Spinal cord (tissue), 10 donors: Measurements from ENCODE around the gene ATG16L1. TPM values are rescaled to one million over a fixed set of nuclear protein-coding genes. Genes with fewer than 3 reads are reported as not detected.

ENCODE experiments used
- DNase-seq, 6 donors: peaks; one replicate each; pipeline versions ENCODE4 v3.0.0 to v3.0.0-alpha.2; 2013 to 2015; ENCODE audit warnings: low spot score in 6 of 6, low read depth in 4 of 6
- H3K27ac ChIP-seq: one replicate; pipeline ENCODE4 v1.5.1; 2013; ENCODE audit warnings: low read depth, low read length, control low read depth
- H3K27me3 ChIP-seq: one replicate; pipeline ENCODE4 v1.6.1; 2013; ENCODE audit warnings: low read length; ENCODE audit not compliant: control insufficient read depth, insufficient read depth
- H3K36me3 ChIP-seq: one replicate; pipeline ENCODE4 v1.6.1; 2013; ENCODE audit warnings: low read length; ENCODE audit not compliant: control insufficient read depth, insufficient read depth
- H3K4me1 ChIP-seq: one replicate; pipeline ENCODE4 v1.6.1; 2013; ENCODE audit warnings: low read length; ENCODE audit not compliant: control insufficient read depth, insufficient read depth
- H3K4me3 ChIP-seq: one replicate; pipeline ENCODE4 v1.5.1; 2013; ENCODE audit warnings: low read depth, low read length, control low read depth
- H3K9me3 ChIP-seq: one replicate; pipeline ENCODE4 v1.6.1; 2013; ENCODE audit warnings: low read length; ENCODE audit not compliant: control insufficient read depth, insufficient read depth
- WGBS: methylation state at CpG from one replicate; pipeline ENCODE4 v1.1.5; 2013; ENCODE audit warnings: missing lambda C conversion rate; ENCODE audit not compliant: insufficient coverage; 5-methylcytosine and 5-hydroxymethylcytosine counted together
- polyA plus RNA-seq, 2 donors: library from polyadenylated mRNA; unstranded; fragments of 120-200 nt; gene quantifications; one replicate each; pipeline ENCODE4 v1.2.1, GENCODE V29; 2013; ENCODE audit not compliant: insufficient read length in 2 of 2
- total RNA-seq, 2 donors: library from RNA; depleted of rRNA in 1 of 2; stranded (reverse); fragments of 120-200 nt in 1 of 2; fragments of >200 nt in 1 of 2; gene quantifications; one replicate each; pipeline versions ENCODE4 v1.2.3 to v1.2.4, GENCODE V29; 2013 to 2014
- donor health status: healthy.

The ATG16L1 gene
- total and polyA plus RNA-seq, 4 donors: 25.8 to 39.5 (median 30.9) TPM

DNA sequence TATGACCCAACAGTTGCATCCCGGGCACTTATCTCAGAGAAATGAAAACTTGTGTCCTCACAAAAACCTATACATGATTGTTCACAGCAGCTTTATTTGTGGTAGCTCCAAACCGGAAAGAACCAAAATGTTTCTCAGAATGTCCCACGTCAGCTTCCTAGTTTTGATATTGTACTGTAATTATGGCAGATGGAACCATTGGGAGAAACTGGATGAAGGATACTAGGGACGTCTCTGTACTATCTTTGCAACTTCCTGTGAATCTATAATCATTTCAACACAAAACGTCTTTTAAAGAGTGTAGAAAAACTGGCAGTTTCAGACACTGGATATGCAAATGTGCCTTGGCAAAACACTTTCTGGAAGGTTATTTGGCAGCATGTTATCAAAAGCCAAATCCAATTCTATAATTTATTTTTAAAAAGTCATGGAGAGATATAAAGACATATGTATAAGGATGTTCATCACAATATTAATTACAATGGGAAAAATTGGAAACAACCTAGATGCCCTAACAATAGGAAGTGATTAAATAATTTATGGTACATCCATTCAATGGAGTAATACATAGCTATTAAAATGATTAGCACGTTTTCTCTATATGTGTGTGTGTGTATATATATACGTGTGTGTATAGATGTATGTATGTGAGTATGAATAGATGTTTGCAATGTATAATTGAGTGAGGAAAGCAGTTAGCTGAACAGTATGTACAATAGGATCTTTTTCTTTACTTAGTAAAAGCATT, 65.9 kb downstream of the ATG16L1 start:
- Histone ChIP-seq H3K4me1 (no peaks in the 10 kb centered on the region), H3K4me3 (no peak overlapping the region), H3K27ac (no peak overlapping the region), H3K27me3 (no peaks in the 10 kb centered on the region), H3K36me3 (no peaks in the 10 kb centered on the region), H3K9me3 (no peaks in the 10 kb centered on the region)
- WGBS: 70% methylated on average over 2 of the region's 7 CpGs
- DNase-seq: peak in 1 of 6 donors; percentile 79

DNA sequence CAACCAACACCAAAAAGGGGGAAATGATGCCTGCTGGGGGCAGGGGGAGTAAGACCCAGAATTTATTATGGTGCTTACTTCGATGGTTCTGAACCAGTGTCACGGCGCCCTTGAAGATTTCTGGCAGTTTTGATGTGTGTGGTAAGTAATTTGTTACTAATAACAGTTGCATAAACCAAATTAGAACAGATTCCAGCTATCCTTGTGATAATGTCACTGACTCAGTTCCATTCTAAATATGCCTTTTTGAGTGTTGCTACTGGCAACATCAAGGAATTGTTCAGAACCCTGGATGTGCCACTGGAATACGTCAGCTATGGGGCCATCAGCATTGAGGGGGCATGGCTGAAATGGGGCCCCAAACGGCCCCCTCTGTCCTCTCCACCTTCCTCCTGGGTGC, 67.8 kb downstream of the ATG16L1 start:
- 62% methylated on average over 2 of the region's 5 CpGs for WGBS
- H3K36me3 ChIP-seq: no peaks in the 10 kb centered on the region
- no peaks in the 10 kb centered on the region for H3K9me3 ChIP-seq
- no peak for DNase-seq
- H3K4me1 ChIP-seq: no peaks in the 10 kb centered on the region
- H3K27ac ChIP-seq: no peak overlapping the region
- H3K27me3 ChIP-seq: no peaks in the 10 kb centered on the region
- H3K4me3 ChIP-seq: no peak overlapping the region

DNA sequence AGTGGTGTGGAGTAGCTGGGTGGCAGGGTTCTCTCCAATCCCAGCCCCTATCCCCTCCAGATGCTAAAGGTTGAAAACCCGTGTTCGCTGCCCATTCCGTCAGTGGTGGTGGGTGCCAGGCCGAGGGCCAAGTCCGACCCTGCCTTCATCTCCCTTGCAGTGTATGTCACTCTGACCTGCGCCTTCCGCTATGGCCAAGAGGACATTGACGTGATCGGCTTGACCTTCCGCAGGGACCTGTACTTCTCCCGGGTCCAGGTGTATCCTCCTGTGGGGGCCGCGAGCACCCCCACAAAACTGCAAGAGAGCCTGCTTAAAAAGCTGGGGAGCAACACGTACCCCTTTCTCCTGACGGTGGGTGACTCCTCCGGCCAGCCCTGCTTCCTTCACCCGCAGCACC, 69.0 kb downstream of the ATG16L1 start:
- 97% methylated on average over 15 of the region's 17 CpGs for WGBS
- DNase-seq: no peak
- no peaks in the 10 kb centered on the region for H3K27me3 ChIP-seq
- H3K9me3 ChIP-seq: no peaks in the 10 kb centered on the region
- H3K4me1 ChIP-seq: no peaks in the 10 kb centered on the region
- H3K27ac ChIP-seq: no peak overlapping the region
- H3K36me3 ChIP-seq: no peaks in the 10 kb centered on the region
- no peak overlapping the region for H3K4me3 ChIP-seq

DNA sequence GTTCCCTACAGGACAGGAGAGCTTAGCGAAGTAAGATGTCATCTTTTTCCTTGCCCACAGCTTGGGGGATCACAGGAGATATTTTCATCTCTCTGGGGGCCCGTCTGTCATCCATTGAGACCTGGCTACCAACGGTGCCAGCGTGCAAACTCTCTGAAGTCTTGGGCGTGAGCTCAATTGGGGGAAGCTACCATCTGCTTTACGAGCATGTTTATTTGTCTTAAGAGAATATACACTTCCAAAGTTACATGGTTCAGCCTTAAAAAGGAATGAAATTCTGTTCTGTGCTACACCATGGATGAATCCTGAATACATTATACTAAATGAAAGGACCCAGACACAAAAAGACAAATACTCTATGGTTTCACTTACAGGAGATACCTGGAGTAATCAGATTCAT, 69.7 kb downstream of the ATG16L1 start:
- no peaks in the 10 kb centered on the region for H3K9me3 ChIP-seq
- 67% methylated on average over 1 of the region's 6 CpGs for WGBS
- no peak overlapping the region for H3K4me3 ChIP-seq
- DNase-seq: peak in 2 of 6 donors; percentile 76 to 88
- no peaks in the 10 kb centered on the region for H3K36me3 ChIP-seq
- H3K4me1 ChIP-seq: peaks cover 5% of the 10 kb centered on the region
- no peak overlapping the region for H3K27ac ChIP-seq
- no peaks in the 10 kb centered on the region for H3K27me3 ChIP-seq

DNA sequence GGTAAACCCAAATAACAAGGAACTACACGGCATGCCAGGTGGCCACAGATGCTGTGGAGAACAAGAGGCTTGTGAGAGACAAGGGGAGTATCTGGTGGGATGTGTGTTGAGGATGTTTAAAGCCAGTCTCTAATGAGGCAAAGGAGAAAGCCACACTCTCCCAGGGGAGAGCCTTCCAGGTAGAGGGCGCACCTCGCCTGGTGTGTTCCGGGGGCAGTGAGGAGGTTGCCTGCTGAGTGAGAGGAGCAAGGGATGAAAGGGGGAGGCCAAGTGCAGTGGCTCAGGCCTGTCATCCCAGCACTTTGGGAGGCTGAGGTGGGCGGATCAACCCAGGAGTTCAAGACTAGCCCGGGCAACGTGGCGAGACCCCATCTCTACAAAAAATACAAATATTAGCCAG, 72.4 kb downstream of the ATG16L1 start:
- H3K27ac ChIP-seq: no peak overlapping the region
- no peaks in the 10 kb centered on the region for H3K9me3 ChIP-seq
- 89% methylated on average over 3 of the region's 8 CpGs for WGBS
- DNase-seq: no peak
- no peaks in the 10 kb centered on the region for H3K36me3 ChIP-seq
- peaks cover 5% of the 10 kb centered on the region for H3K4me1 ChIP-seq
- no peaks in the 10 kb centered on the region for H3K27me3 ChIP-seq
- H3K4me3 ChIP-seq: no peak overlapping the region

DNA sequence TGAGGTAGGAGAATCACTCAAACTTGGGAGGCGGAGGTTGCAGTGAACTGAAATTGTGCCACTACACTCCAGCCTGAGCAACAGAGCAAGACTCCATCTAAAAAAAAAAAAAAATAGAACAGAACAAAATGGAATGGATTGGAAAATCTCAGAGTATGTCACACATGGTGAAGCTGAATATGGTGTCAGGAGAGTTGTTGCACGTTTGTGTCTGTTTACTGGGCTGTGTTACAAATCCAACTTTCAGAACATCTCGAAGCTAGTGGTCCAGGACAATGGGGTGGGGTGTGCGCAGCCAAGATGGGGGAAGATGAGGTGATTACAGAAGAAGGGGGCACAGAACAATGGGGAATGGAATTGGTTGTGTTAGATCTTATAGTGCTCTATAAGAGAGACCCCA, 73.8 kb downstream of the ATG16L1 start:
- Histone ChIP-seq H3K36me3 (no peaks in the 10 kb centered on the region), H3K27ac (no peak overlapping the region), H3K9me3 (no peaks in the 10 kb centered on the region), H3K4me1 (peaks cover 5% of the 10 kb centered on the region), H3K4me3 (no peak overlapping the region), H3K27me3 (no peaks in the 10 kb centered on the region)
- WGBS: 62% methylated on average over 3 of the region's 4 CpGs
- DNase-seq: no peak

DNA sequence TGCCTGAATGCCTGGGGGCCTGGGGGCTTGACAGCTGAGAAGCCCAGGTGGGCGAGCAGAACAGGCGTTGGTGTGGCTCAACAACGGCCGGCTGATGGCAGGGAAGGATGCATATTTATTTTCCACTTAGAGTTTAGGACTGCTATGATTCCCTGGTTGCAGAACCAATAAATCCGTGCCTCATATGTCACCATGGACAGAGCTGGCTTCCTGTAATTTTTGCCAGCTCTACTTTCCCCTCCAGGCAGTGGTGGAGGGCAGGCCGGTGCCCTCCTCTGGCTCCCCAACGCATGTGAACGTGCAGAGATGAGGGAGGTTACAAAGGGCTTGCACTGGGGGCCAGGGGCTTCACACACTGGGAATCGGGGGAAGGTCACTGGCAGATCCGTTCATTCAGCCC, 74.3 kb downstream of the ATG16L1 start:
- WGBS: 79% methylated on average over 3 of the region's 10 CpGs
- Histone ChIP-seq H3K4me3 (no peak overlapping the region), H3K36me3 (no peaks in the 10 kb centered on the region), H3K27ac (no peak overlapping the region), H3K4me1 (peaks cover 5% of the 10 kb centered on the region), H3K9me3 (no peaks in the 10 kb centered on the region), H3K27me3 (no peaks in the 10 kb centered on the region)
- no peak for DNase-seq

DNA sequence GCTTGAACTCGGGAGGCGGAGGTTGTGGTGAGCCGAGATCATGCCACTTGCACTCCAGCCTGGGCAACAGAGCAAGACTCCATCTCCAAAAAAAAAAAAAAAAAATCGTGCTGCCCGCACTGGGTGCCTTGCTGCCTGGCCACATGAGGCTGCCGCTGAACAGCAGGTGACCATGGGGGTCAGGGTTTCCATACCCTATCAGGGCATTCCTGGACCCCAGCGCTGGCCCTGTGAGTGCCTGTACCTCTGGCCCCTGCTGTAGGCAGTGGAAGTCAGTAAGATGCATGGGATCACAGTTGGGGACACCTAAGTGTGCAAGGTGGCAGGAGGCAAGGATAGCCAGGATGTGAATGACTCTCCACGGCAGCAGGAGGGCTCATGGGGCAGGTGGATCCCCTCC, 75.0 kb downstream of the ATG16L1 start:
- DNase-seq: no peak
- H3K36me3 ChIP-seq: no peaks in the 10 kb centered on the region
- peaks cover 5% of the 10 kb centered on the region for H3K4me1 ChIP-seq
- no peaks in the 10 kb centered on the region for H3K27me3 ChIP-seq
- 89% methylated on average over 7 of the region's 8 CpGs for WGBS
- H3K4me3 ChIP-seq: no peak overlapping the region
- no peaks in the 10 kb centered on the region for H3K9me3 ChIP-seq
- H3K27ac ChIP-seq: no peak overlapping the region

DNA sequence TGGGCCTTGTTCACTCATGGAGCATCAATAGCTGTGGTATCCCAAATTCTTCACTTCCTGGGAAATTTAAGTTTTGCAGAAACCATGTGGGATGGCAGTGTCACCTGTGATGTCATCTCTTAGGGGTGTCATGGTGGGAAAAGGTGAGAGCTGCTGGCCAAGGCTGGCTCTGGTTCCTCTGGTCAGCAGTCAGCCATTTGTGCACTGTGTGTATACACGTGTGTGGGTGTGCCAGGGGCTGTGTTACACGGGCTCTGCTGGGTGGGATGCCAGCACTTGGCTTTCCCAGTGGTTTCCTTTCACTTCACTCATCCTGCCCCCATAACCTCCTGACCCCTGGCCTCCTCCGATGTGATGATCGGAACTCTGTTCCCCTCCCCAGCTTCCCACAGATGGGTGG, 77.4 kb downstream of the ATG16L1 start:
- WGBS: no CpG with 5 or more reads among the region's 4 CpGs
- no peak overlapping the region for H3K4me3 ChIP-seq
- DNase-seq: no peak

DNA sequence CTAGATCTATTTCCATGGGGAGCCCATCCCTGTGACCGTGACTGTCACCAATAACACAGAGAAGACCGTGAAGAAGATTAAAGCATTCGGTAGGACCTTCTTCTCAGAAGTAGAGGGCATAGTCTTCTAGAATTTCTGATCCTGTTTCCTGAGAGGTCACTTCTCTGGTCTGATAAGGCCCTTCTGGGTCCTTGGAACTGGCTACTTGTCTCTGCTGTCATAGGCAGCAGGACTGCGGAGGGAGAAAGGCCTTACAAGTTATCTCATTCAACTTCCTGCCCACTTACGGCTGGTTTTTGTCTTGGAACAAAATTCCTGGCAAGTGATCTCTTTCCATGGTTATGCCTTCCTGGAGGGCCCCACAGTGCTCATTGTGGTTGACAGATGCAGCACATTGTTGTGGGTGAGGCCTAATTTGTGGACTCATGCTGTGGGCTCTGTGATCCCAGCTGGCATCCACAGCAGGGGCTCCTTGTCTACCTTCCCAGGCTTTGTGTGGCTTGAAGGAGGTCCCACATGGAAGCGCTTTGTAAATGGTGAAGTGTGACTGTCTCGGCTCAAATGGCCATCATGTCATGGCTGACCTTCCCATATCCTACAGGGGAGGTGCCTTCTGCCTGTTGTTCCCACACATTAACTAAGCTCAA, 78.1 kb downstream of the ATG16L1 start:
- peaks cover 5% of the 10 kb centered on the region for H3K4me1 ChIP-seq
- no peak overlapping the region for H3K27ac ChIP-seq
- no peaks in the 10 kb centered on the region for H3K36me3 ChIP-seq
- no peaks in the 10 kb centered on the region for H3K27me3 ChIP-seq
- no peak overlapping the region for H3K4me3 ChIP-seq
- WGBS: 51% methylated on average over 4 of the region's 7 CpGs
- DNase-seq: peak in 1 of 6 donors; percentile 26
- H3K9me3 ChIP-seq: no peaks in the 10 kb centered on the region

More for the DNA sequence above, 77.4 kb downstream of the ATG16L1 start:
- no peaks in the 10 kb centered on the region for H3K9me3 ChIP-seq
- H3K27ac ChIP-seq: no peak overlapping the region
- no peaks in the 10 kb centered on the region for H3K27me3 ChIP-seq
- H3K4me1 ChIP-seq: peaks cover 5% of the 10 kb centered on the region
- no peaks in the 10 kb centered on the region for H3K36me3 ChIP-seq
